ENCODE results near the gene NDST3.

GRCh38 chr4:118271788-118272187, 237.5 kb downstream of the NDST3 start:
- no peak for TF ChIP-seq CTCF (IDR thresholded peaks at IDR 0.05; ENCODE audit: low read depth, low read length, poor library complexity, severe bottlenecking)
- TF ChIP-seq EZH2phosphoT487 (IDR thresholded peaks at IDR 0.05; ENCODE audit: borderline replicate concordance, low read length), result no peak
